Naive B cell (primary cell): ENCODE results near the gene PRSS53. TPM values are rescaled to one million over a fixed set of nuclear protein-coding genes. Genes with fewer than 3 reads are reported as not detected.

Experiments used
- ATAC-seq, 2 donors: fragments of 150-1000 bp; cut with Tn5 transposase; 2 replicates each; pipeline ENCODE4 v1.10.0; 2021; ENCODE audit warnings: low read depth in 2 of 2, mild to moderate bottlenecking in 2 of 2, moderate library complexity in 2 of 2
- DNase-seq: peaks from one replicate; pipeline ENCODE4 v3.0.0; 2022
- H3K27ac Mint-ChIP-seq, 6 donors: one replicate each; pipeline ENCODE4 v1.8.0; 2020 to 2022; ENCODE audit warnings: mild to moderate bottlenecking in 6 of 6, mixed read lengths in 6 of 6, moderate library complexity in 5 of 6, inconsistent platforms in 2 of 6
- H3K27me3 Mint-ChIP-seq, 3 donors: one replicate each; pipeline ENCODE4 v1.8.0; 2021 to 2022; ENCODE audit warnings: mixed read lengths in 3 of 3, mild to moderate bottlenecking in 1 of 3
- H3K36me3 Mint-ChIP-seq, 2 donors: one replicate each; pipeline ENCODE4 v1.8.0; 2020 to 2022; ENCODE audit warnings: mixed read lengths in 2 of 2, inconsistent platforms in 1 of 2, mild to moderate bottlenecking in 1 of 2
- H3K4me1 Mint-ChIP-seq, 3 donors: one replicate each; pipeline ENCODE4 v1.8.0; 2020 to 2022; ENCODE audit warnings: mixed read lengths in 3 of 3, inconsistent platforms in 1 of 3, mild to moderate bottlenecking in 1 of 3, moderate library complexity in 1 of 3
- H3K4me3 Mint-ChIP-seq, 8 donors: one replicate each; pipeline ENCODE4 v1.8.0; 2020 to 2022; ENCODE audit warnings: mild to moderate bottlenecking in 8 of 8, mixed read lengths in 8 of 8, moderate library complexity in 8 of 8, inconsistent platforms in 2 of 8
- H3K9me3 Mint-ChIP-seq, 7 donors: one replicate each; pipeline ENCODE4 v1.8.0; 2020 to 2022; ENCODE audit warnings: mixed read lengths in 7 of 7, mild to moderate bottlenecking in 5 of 7, inconsistent platforms in 2 of 7, moderate library complexity in 1 of 7
- polyA plus RNA-seq, 6 donors: library from polyadenylated mRNA; unstranded; fragments of 300-500 nt; fragmentation: Illumina TruSeq; gene quantifications; one replicate each; pipeline ENCODE4 v1.2.3, GENCODE V29; 2021; ENCODE audit warnings: low read depth in 6 of 6

The PRSS53 gene
- polyA plus RNA-seq, 6 donors from 2014 or later = 0.19 to 0.77 (median 0.50) TPM; not detected in 2

GRCh38 chr16:31129568-31130335 is 41.0 kb upstream of the PRSS53 start:
- peaks cover 6 to 14% (median 7%) of the 10 kb centered on the region in 3 donors for H3K4me1 Mint-ChIP-seq
- peak overlapping the region in 1 of 8 donors; percentile 40 for H3K4me3 Mint-ChIP-seq
- peak overlapping the region in 1 of 6 donors; percentile 19 for H3K27ac Mint-ChIP-seq
- ATAC-seq = no peak
- H3K36me3 Mint-ChIP-seq = peaks cover 0 to 8% of the 10 kb centered on the region in 2 donors
- DNase-seq = no peak
- no peaks in the 10 kb centered on the region for H3K9me3 Mint-ChIP-seq
- H3K27me3 Mint-ChIP-seq = no peaks in the 10 kb centered on the region

GRCh38 chr16:31128711-31129567 is 40.2 kb upstream of the PRSS53 start:
- Mint-ChIP-seq H3K4me3 (no peak overlapping the region), H3K36me3 (peaks cover 0 to 8% of the 10 kb centered on the region in 2 donors), H3K27ac (peak overlapping the region in 2 of 6 donors; percentile 38 to 76)

GRCh38 chr16:31127182-31127581 is 38.4 kb upstream of the PRSS53 start:
- ATAC-seq (no peak), DNase-seq (no peak)
- H3K27ac Mint-ChIP-seq = no peak overlapping the region
- H3K4me1 Mint-ChIP-seq = peaks cover 6 to 7% (median 6%) of the 10 kb centered on the region in 3 donors
- no peaks in the 10 kb centered on the region for H3K9me3 Mint-ChIP-seq
- no peaks in the 10 kb centered on the region for H3K27me3 Mint-ChIP-seq
- peaks cover 0 to 8% of the 10 kb centered on the region in 2 donors for H3K36me3 Mint-ChIP-seq
- H3K4me3 Mint-ChIP-seq = no peak overlapping the region

More at GRCh38 chr16:31128711-31129567, 40.2 kb upstream of the PRSS53 start:
- peaks cover 6 to 12% (median 7%) of the 10 kb centered on the region in 3 donors for H3K4me1 Mint-ChIP-seq
- no peak for DNase-seq
- no peaks in the 10 kb centered on the region for H3K9me3 Mint-ChIP-seq
- ATAC-seq = no peak
- no peaks in the 10 kb centered on the region for H3K27me3 Mint-ChIP-seq

- no peak for DNase-seq
- Mint-ChIP-seq H3K27ac (peak overlapping the region in 2 of 6 donors; percentile 73 to 80), H3K9me3 (no peaks in the 10 kb centered on the region), H3K4me3 (no peak overlapping the region), H3K36me3 (peaks cover 0 to 8% of the 10 kb centered on the region in 2 donors), H3K27me3 (no peaks in the 10 kb centered on the region), H3K4me1 (peaks cover 6 to 7% (median 6%) of the 10 kb centered on the region in 3 donors)
- ATAC-seq = no peak
Observed at GRCh38 chr16:31125844-31126243, 37.1 kb upstream of the PRSS53 start.

GRCh38 chr16:31120129-31120528 is 31.4 kb upstream of the PRSS53 start:
- Mint-ChIP-seq H3K4me3 (peak overlapping the region in 1 of 8 donors; percentile 35), H3K4me1 (peaks cover 10 to 29% (median 22%) of the 10 kb centered on the region in 3 donors), H3K36me3 (peaks cover 4 to 9% of the 10 kb centered on the region in 2 donors), H3K27me3 (no peaks in the 10 kb centered on the region), H3K9me3 (no peaks in the 10 kb centered on the region), H3K27ac (peak overlapping the region in 1 of 6 donors; percentile 39)
- DNase-seq (no peak), ATAC-seq (no peak)

- peak overlapping the region; percentile 77 to 98 (median 94) for H3K4me3 Mint-ChIP-seq
- peaks cover 4 to 9% of the 10 kb centered on the region in 2 donors for H3K36me3 Mint-ChIP-seq
- peak overlapping the region; percentile 76 to 98 (median 94) for H3K27ac Mint-ChIP-seq
- DNase-seq = no peak
- no peaks in the 10 kb centered on the region for H3K27me3 Mint-ChIP-seq
- no peaks in the 10 kb centered on the region for H3K9me3 Mint-ChIP-seq
- no peak for ATAC-seq
- peaks cover 10 to 32% (median 29%) of the 10 kb centered on the region in 3 donors for H3K4me1 Mint-ChIP-seq
Observed at GRCh38 chr16:31118223-31119155, 29.7 kb upstream of the PRSS53 start.

GRCh38 chr16:31117384-31118222 is 28.9 kb upstream of the PRSS53 start, which contains the start of gene KAT8:
Gene KAT8, plus strand, starts transcription at chr16:31117664. Its CDS starts 18 bp downstream, at chr16:31117682.
- peaks cover 4 to 9% of the 10 kb centered on the region in 2 donors for H3K36me3 Mint-ChIP-seq
- peak within 1 kb of the TSS; percentile 76 to 98 (median 96) for H3K27ac Mint-ChIP-seq
- H3K27me3 Mint-ChIP-seq = no peaks in the 10 kb centered on the region
- ATAC-seq (peak; percentile 91 to 93), DNase-seq (peak; percentile 96)
- H3K4me1 Mint-ChIP-seq = peaks cover 10 to 36% (median 29%) of the 10 kb centered on the region in 3 donors
- peak within 1 kb of the TSS; percentile 77 to 98 (median 94) for H3K4me3 Mint-ChIP-seq
- no peaks in the 10 kb centered on the region for H3K9me3 Mint-ChIP-seq

GRCh38 chr16:31114468-31114867 is 25.7 kb upstream of the PRSS53 start:
- Mint-ChIP-seq H3K4me3 (peak overlapping the region in 4 of 8 donors; percentile 2 to 72 (median 58)), H3K27me3 (no peaks in the 10 kb centered on the region), H3K27ac (peak overlapping the region in 2 of 6 donors; percentile 63 to 78), H3K4me1 (peaks cover 16 to 46% (median 28%) of the 10 kb centered on the region in 3 donors), H3K9me3 (no peaks in the 10 kb centered on the region), H3K36me3 (no peaks in the 10 kb centered on the region)
- DNase-seq (no peak), ATAC-seq (no peak)

- DNase-seq = no peak
- peak overlapping the region in 2 of 6 donors; percentile 19 to 73 for H3K27ac Mint-ChIP-seq
Observed at GRCh38 chr16:31113121-31114120, 24.7 kb upstream of the PRSS53 start.

GRCh38 chr16:31112711-31113110 is 24.0 kb upstream of the PRSS53 start:
- ATAC-seq (no peak), DNase-seq (no peak)
- Mint-ChIP-seq H3K4me1 (peaks cover 12 to 42% (median 18%) of the 10 kb centered on the region in 3 donors), H3K36me3 (no peaks in the 10 kb centered on the region), H3K27ac (no peak overlapping the region), H3K9me3 (no peaks in the 10 kb centered on the region), H3K27me3 (no peaks in the 10 kb centered on the region), H3K4me3 (peak overlapping the region in 1 of 8 donors; percentile 68)

More at GRCh38 chr16:31113121-31114120, 24.7 kb upstream of the PRSS53 start:
- H3K4me1 Mint-ChIP-seq = peaks cover 13 to 44% (median 20%) of the 10 kb centered on the region in 3 donors
- no peaks in the 10 kb centered on the region for H3K36me3 Mint-ChIP-seq
- no peaks in the 10 kb centered on the region for H3K9me3 Mint-ChIP-seq
- no peaks in the 10 kb centered on the region for H3K27me3 Mint-ChIP-seq
- peak overlapping the region in 2 of 8 donors; percentile 35 to 68 for H3K4me3 Mint-ChIP-seq
- no peak for ATAC-seq
